Keratinocyte (primary cell): Measurements from ENCODE around the gene MOB4. TPM values are rescaled to one million over a fixed set of nuclear protein-coding genes. Genes with fewer than 3 reads are reported as not detected.

ENCODE experiments used
- DNase-seq: peaks from one replicate; pipeline ENCODE4 v3.0.0-alpha.2; 2011; ENCODE audit warnings: low read depth, missing footprints, low spot score
- FAIRE-seq: peaks from 2 replicates; lab custom pipeline; 2011; peaks lifted over from hg19 to GRCh38; lab: Jason Lieb, UNC
- H2AFZ ChIP-seq: 2 replicates; pipeline ENCODE4 v1.6.0; 2012; ENCODE audit warnings: low read length, control low read depth, inconsistent platforms; ENCODE audit not compliant: control insufficient read depth
- H3K27ac ChIP-seq: 2 replicates; pipeline ENCODE4 v1.5.1; 2011; ENCODE audit warnings: low read length; ENCODE audit not compliant: control insufficient read depth, insufficient read depth
- H3K27me3 ChIP-seq: 3 replicates; pipeline ENCODE4 v1.6.0; 2011; ENCODE audit warnings: low read length; ENCODE audit not compliant: control insufficient read depth, insufficient read depth; ENCODE audit errors: extremely low read depth
- H3K36me3 ChIP-seq, 2 experiments: 2 replicates in 1 of 2; 3 replicates in 1 of 2; pipeline ENCODE4 v1.5.1; 2011; ENCODE audit warnings: low read length in 2 of 2, mild to moderate bottlenecking in 1 of 2; ENCODE audit not compliant: control insufficient read depth in 2 of 2, insufficient read depth in 2 of 2; ENCODE audit errors: extremely low read depth in 1 of 2
- H3K4me1 ChIP-seq: 3 replicates; pipeline ENCODE4 v1.5.1; 2011; ENCODE audit warnings: low read length; ENCODE audit not compliant: control insufficient read depth, insufficient read depth; ENCODE audit errors: extremely low read depth
- H3K4me2 ChIP-seq: 3 replicates; pipeline ENCODE4 v1.6.0; 2011; ENCODE audit warnings: low read depth, low read length; ENCODE audit not compliant: control insufficient read depth, insufficient read depth; ENCODE audit errors: extremely low read depth
- H3K4me3 ChIP-seq, 3 experiments: fragments of 200-600 bp in 1 of 3; sonication (generic) in 1 of 3; 2 replicates in 2 of 3; 3 replicates in 1 of 3; pipeline ENCODE4 v1.5.1; 2011 to 2016; ENCODE audit warnings: low read length in 3 of 3, mild to moderate bottlenecking in 3 of 3, control low read depth in 2 of 3, inconsistent platforms in 1 of 3, low read depth in 1 of 3, mixed read lengths in 1 of 3, mixed run types in 1 of 3, moderate library complexity in 1 of 3; ENCODE audit not compliant: control insufficient read depth in 2 of 3, insufficient read depth in 2 of 3; ENCODE audit errors: extremely low read depth in 1 of 3
- H3K79me2 ChIP-seq: 2 replicates; pipeline ENCODE4 v1.6.0; 2012; ENCODE audit warnings: low read length; ENCODE audit not compliant: control insufficient read depth, insufficient read depth
- H3K9ac ChIP-seq: 3 replicates; pipeline ENCODE4 v1.6.0; 2011; ENCODE audit warnings: low read length; ENCODE audit not compliant: control insufficient read depth, insufficient read depth; ENCODE audit errors: extremely low read depth
- H3K9me1 ChIP-seq: 3 replicates; pipeline ENCODE4 v1.6.0; 2011; ENCODE audit warnings: low read length; ENCODE audit not compliant: control insufficient read depth, insufficient read depth; ENCODE audit errors: extremely low read depth
- H3K9me3 ChIP-seq: 2 replicates; pipeline ENCODE4 v1.5.1; 2012; ENCODE audit warnings: low read depth, low read length; ENCODE audit not compliant: control insufficient read depth
- H4K20me1 ChIP-seq: 3 replicates; pipeline ENCODE4 v1.6.0; 2011; ENCODE audit warnings: low read length; ENCODE audit not compliant: control insufficient read depth, insufficient read depth; ENCODE audit errors: extremely low read depth
- CTCF ChIP-seq, 3 experiments: IDR thresholded peaks in 1 of 3; conservative IDR thresholded peaks in 1 of 3; optimal IDR thresholded peaks in 1 of 3; 2 replicates in 2 of 3; 3 replicates in 1 of 3; pipeline versions ENCODE3 to v1.5.1; 2011; ENCODE audit warnings: low read length in 3 of 3, mild to moderate bottlenecking in 3 of 3, moderate library complexity in 2 of 3, control low read depth in 1 of 3, inconsistent platforms in 1 of 3; ENCODE audit not compliant: insufficient read depth in 2 of 3; ENCODE audit errors: extremely low read depth in 1 of 3
- EZH2 ChIP-seq: IDR thresholded peaks from one replicate; pipeline ENCODE4 v1.6.1; 2012; ENCODE audit warnings: inconsistent platforms, mild to moderate bottlenecking, low read length, moderate library complexity
- dilution Hi-C: fragments of 300-500 bp; cut with MboI; formaldehyde crosslinking; loops from one replicate; pipeline ENCODE4 v1.7.0; 2020; ENCODE audit warnings: low sequenced_read_pairs; ENCODE audit not compliant: extremely low pct_ligation_motif_present
- polyA plus RNA-seq, 5 experiments: library from polyadenylated mRNA; depleted of rRNA in 3 of 5; stranded (reverse) in 3 of 5; stranded (forward) in 1 of 5; unstranded in 1 of 5; fragments of >200 nt; gene quantifications; 1 replicate in 1 of 5; 2 replicates in 3 of 5; 3 replicates in 1 of 5; pipeline versions ENCODE4 v1.2.1 to v1.2.3, GENCODE V29; 2011 to 2012; ENCODE audit warnings: missing spikeins in 2 of 5, low read depth in 1 of 5, low replicate concordance in 1 of 5

The MOB4 gene
- polyA plus RNA-seq, 1 donor (not counting 4 experiments of a cell fraction or from before 2014, with no cell fraction given) = 53.6 TPM

- no peak overlapping the region for H3K27ac ChIP-seq
- H3K4me3 ChIP-seq = peak overlapping the region in 2 of 3 experiments; percentile 58 to 98
- peaks cover 5 to 25% of the 10 kb centered on the region in 2 experiments for H3K36me3 ChIP-seq
- no peak overlapping the region for H3K9ac ChIP-seq
- DNase-seq (no peak), FAIRE-seq (no peak)
- H3K4me2 ChIP-seq = peak overlapping the region; percentile 85
- TF ChIP-seq EZH2 (no peak), CTCF (optimal IDR thresholded peaks at IDR 0.05 in 1 of 3, IDR thresholded peaks at IDR 0.05 in 1 of 3, conservative IDR thresholded peaks at IDR 0.05 in 1 of 3; ENCODE audit: extremely low read depth in 1 of 3, insufficient read depth in 2 of 3, low read length in 3 of 3) (no peak)
- dilution Hi-C loops = no loop called here
- peaks cover 15% of the 10 kb centered on the region for H3K4me1 ChIP-seq
- no peaks in the 10 kb centered on the region for H3K9me1 ChIP-seq
- peaks cover 2% of the 10 kb centered on the region for H4K20me1 ChIP-seq
- H2AFZ ChIP-seq = no peak overlapping the region
- H3K27me3 ChIP-seq = no peaks in the 10 kb centered on the region
- H3K79me2 ChIP-seq = peaks cover 59% of the 10 kb centered on the region
- H3K9me3 ChIP-seq = no peaks in the 10 kb centered on the region
Measured at GRCh38 chr2:197502685-197503084, 13.2 kb upstream of the MOB4 start.

- no peak overlapping the region for H3K4me3 ChIP-seq
- no peaks in the 10 kb centered on the region for H4K20me1 ChIP-seq
- no peaks in the 10 kb centered on the region for H3K9me3 ChIP-seq
- no peaks in the 10 kb centered on the region for H3K9me1 ChIP-seq
- no peak for FAIRE-seq
- H3K79me2 ChIP-seq = peaks cover 46% of the 10 kb centered on the region
- peaks cover 11% of the 10 kb centered on the region for H3K4me1 ChIP-seq
- H3K9ac ChIP-seq = no peak overlapping the region
- dilution Hi-C loops = no loop called here
- no peak overlapping the region for H2AFZ ChIP-seq
- H3K4me2 ChIP-seq = no peak overlapping the region
- no peak overlapping the region for H3K27ac ChIP-seq
- H3K36me3 ChIP-seq = peaks cover 3 to 13% of the 10 kb centered on the region in 2 experiments
- no peak for DNase-seq
- H3K27me3 ChIP-seq = no peaks in the 10 kb centered on the region
- no peak for TF ChIP-seq EZH2
- no peak for TF ChIP-seq CTCF (optimal IDR thresholded peaks at IDR 0.05 in 1 of 3, IDR thresholded peaks at IDR 0.05 in 1 of 3, conservative IDR thresholded peaks at IDR 0.05 in 1 of 3; ENCODE audit: extremely low read depth in 1 of 3, insufficient read depth in 2 of 3, low read length in 3 of 3)
Measured at GRCh38 chr2:197504000-197504399, 11.9 kb upstream of the MOB4 start.
